Measurements from ENCODE around the gene ZNF672.

- TF ChIP-seq FOSL1 (CRISPR knock-in tag; IDR thresholded peaks at IDR 0.05; ENCODE audit: borderline replicate concordance) (no peak), KDM1A (CRISPR knock-in tag; IDR thresholded peaks at IDR 0.05) (no peak), BCL3 (CRISPR knock-in tag; IDR thresholded peaks at IDR 0.05) (no peak), POLR2AphosphoS5 (IDR thresholded peaks at IDR 0.05; ENCODE audit: low read depth, low read length) (no peak), SRSF1 (optimal IDR thresholded peaks at IDR 0.05; ENCODE audit: low read depth, low read length) (no peak), NAIF1 (CRISPR knock-in tag; IDR thresholded peaks at IDR 0.05; ENCODE audit: borderline replicate concordance) (no peak)
These were observed 23.7 kb upstream of the ZNF672 start for GRCh38 chr1:248814351-248814750.

Measured in HepG2 (cell line).